ENCODE data around the gene CDH3. TPM values are rescaled to one million over a fixed set of nuclear protein-coding genes. Genes with fewer than 3 reads are reported as not detected.

CDH3 gene
- 197 and 210 TPM in 2 replicates for total RNA-seq (2014; rRNA removed; shearing (Covaris generic))
- polyA plus RNA-seq (2016; fragmentation: Nextera tagmentation; extraction: Ambion mirVana), result 73.6 and 78.0 TPM in 2 replicates
- long read RNA-seq, full-length matches to known transcripts, result 9 of 62 reads
- long read RNA-seq, partial matches to known transcripts, result 51 of 62 reads
- long read RNA-seq, other reads (novel, unspliced or antisense), result 2 of 62 reads

- Histone ChIP-seq H3K4me3 (peak within 1 kb of the TSS; percentile 98), H3K4me1 (ENCODE audit: insufficient read depth) (peaks cover 37% of the 10 kb centered on the region), H3K27ac (ENCODE audit: low read depth) (peak within 1 kb of the TSS; percentile 94), H3K79me2 (replicated peaks; ENCODE audit: insufficient read depth) (peaks cover 39% of the 10 kb centered on the region), H3K27me3 (ENCODE audit: insufficient read depth) (peaks cover 15% of the 10 kb centered on the region), H3F3A (replicated peaks; ENCODE audit: low read depth) (peaks cover 12% of the 10 kb centered on the region), H4K20me1 (replicated peaks; ENCODE audit: insufficient read depth) (peaks cover 32% of the 10 kb centered on the region), H2AFZ (peak within 1 kb of the TSS; percentile 81), H3K36me3 (ENCODE audit: insufficient read depth) (peaks cover 6% of the 10 kb centered on the region; the same call in 1 of the 2 replicates), H3K9me2 (ENCODE audit: insufficient read depth) (no peaks in the 10 kb centered on the region), H3K4me2 (peak within 1 kb of the TSS; percentile 97)
- H3K27ac Mint-ChIP-seq, result peak within 1 kb of the TSS; percentile 77
- TF ChIP-seq, protein P1, sequence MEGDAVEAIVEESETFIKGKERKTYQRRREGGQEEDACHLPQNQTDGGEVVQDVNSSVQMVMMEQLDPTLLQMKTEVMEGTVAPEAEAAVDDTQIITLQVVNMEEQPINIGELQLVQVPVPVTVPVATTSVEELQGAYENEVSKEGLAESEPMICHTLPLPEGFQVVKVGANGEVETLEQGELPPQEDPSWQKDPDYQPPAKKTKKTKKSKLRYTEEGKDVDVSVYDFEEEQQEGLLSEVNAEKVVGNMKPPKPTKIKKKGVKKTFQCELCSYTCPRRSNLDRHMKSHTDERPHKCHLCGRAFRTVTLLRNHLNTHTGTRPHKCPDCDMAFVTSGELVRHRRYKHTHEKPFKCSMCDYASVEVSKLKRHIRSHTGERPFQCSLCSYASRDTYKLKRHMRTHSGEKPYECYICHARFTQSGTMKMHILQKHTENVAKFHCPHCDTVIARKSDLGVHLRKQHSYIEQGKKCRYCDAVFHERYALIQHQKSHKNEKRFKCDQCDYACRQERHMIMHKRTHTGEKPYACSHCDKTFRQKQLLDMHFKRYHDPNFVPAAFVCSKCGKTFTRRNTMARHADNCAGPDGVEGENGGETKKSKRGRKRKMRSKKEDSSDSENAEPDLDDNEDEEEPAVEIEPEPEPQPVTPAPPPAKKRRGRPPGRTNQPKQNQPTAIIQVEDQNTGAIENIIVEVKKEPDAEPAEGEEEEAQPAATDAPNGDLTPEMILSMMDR (conservative IDR thresholded peaks at IDR 0.05; ENCODE audit: low read depth in 2 of 2), result peak in 1 of 2 experiments; percentile 19; a peak in 1 of 4 replicates
- TF ChIP-seq POLR2AphosphoS5 (IDR thresholded peaks at IDR 0.05; ENCODE audit: low read depth) (peak; percentile 98), ZNF114 (CRISPR knock-in tag; IDR thresholded peaks at IDR 0.05) (no peak), ZNF462 (CRISPR knock-in tag; IDR thresholded peaks at IDR 0.05) (no peak)
- H3K4me1 Mint-ChIP-seq, result peaks cover 46% of the 10 kb centered on the region
- peak; percentile 95 for DNase-seq (ENCODE audit: low spot score)
- ATAC-seq, result peak; percentile 71
- peaks cover 23% of the 10 kb centered on the region for H3K27me3 Mint-ChIP-seq (ENCODE audit: insufficient read depth, low read depth, poor library complexity)
- H3K9me3 Mint-ChIP-seq, result peaks cover 2% of the 10 kb centered on the region; the same call in 2 of the 3 replicates
- H3K36me3 Mint-ChIP-seq (ENCODE audit: low read depth), result peaks cover 16% of the 10 kb centered on the region
- peak within 1 kb of the TSS; percentile 88 for H3K4me3 Mint-ChIP-seq
These were observed at the start of gene CDH3 for GRCh38 chr16:68644715-68645493. TSS of gene CDH3 (plus strand) at chr16:68645310. CDS start at chr16:68645380, 70 bp downstream.

Data from GM23338 (cell line).